GM13977 (cell line): ENCODE measurements around the gene STK11IP.

Source experiments
- DNase-seq: peaks from one replicate; pipeline ENCODE4 v3.0.0; 2012; ENCODE audit warnings: low spot score
- CTCF ChIP-seq: IDR thresholded peaks from 2 replicates; pipeline ENCODE4 v1.5.1; 2012; ENCODE audit warnings: mild to moderate bottlenecking, control low read depth; ENCODE audit not compliant: insufficient read depth; ENCODE audit errors: extremely low read depth, missing control alignments
- in situ Hi-C: fragments of 300-500 bp; cut with MboI; formaldehyde crosslinking; loops from one replicate; pipeline ENCODE4 v1.12.0; 2022; ENCODE audit warnings: low sequenced_read_pairs, low pct_unique_long_range_greater_than_20kb, mixed read lengths, inconsistent platforms; ENCODE audit not compliant: unreplicated experiment

Gene STK11IP

GRCh38 chr2:219611306-219611705 lies 13.6 kb downstream of the STK11IP start:
- in situ Hi-C loops, result no loop called here
- TF ChIP-seq CTCF, result no peak
- no peak for DNase-seq

- TF ChIP-seq CTCF, result no peak
- in situ Hi-C loops, result no loop called here
- no peak for DNase-seq
Measured at GRCh38 chr2:219611866-219612576, 14.4 kb downstream of the STK11IP start.

- DNase-seq, result no peak
- no peak for TF ChIP-seq CTCF
- in situ Hi-C loops, result no loop called here
Measured at GRCh38 chr2:219612577-219613286, 15.1 kb downstream of the STK11IP start.

GRCh38 chr2:219613461-219614070 lies 15.9 kb downstream of the STK11IP start:
- in situ Hi-C loops, result no loop called here
- no peak for DNase-seq
- TF ChIP-seq CTCF, result no peak

GRCh38 chr2:219614076-219614860 lies 16.6 kb downstream of the STK11IP start:
- no peak for DNase-seq
- in situ Hi-C loops, result no loop called here
- TF ChIP-seq CTCF, result no peak

- in situ Hi-C loops, result no loop called here
- DNase-seq, result no peak
- TF ChIP-seq CTCF, result no peak
Measured at GRCh38 chr2:219615036-219615435, 17.4 kb downstream of the STK11IP start.
